GM18502 (cell line): ENCODE results near the gene SOWAHD.
A peak's percentile ranks its signal among the peaks of the same experiment; 100 is the strongest.
"Not testable (repeated sequence)": the region's sequence is repeated elsewhere in the genome, so short reads cannot be mapped to it uniquely, and the experiment has no call there.

Experiments used
- ATAC-seq: cut with Tn5 transposase; IDR thresholded peaks from one replicate; pipeline ENCODE4 v1.9.1; 2021; ENCODE audit warnings: mild to moderate bottlenecking; ENCODE audit not compliant: unreplicated experiment, poor library complexity

The SOWAHD gene

GRCh38 chrX:119757646-119757978 is 776 bp upstream of the SOWAHD start:
- no peak for ATAC-seq

GRCh38 chrX:119758731-119759247 is 401 bp downstream of the SOWAHD start:
- no peak for ATAC-seq

GRCh38 chrX:119759248-119759766 is 919 bp downstream of the SOWAHD start:
- ATAC-seq = no peak

GRCh38 chrX:119760026-119760877 is 1.9 kb downstream of the SOWAHD start:
- ATAC-seq = no peak

DNA sequence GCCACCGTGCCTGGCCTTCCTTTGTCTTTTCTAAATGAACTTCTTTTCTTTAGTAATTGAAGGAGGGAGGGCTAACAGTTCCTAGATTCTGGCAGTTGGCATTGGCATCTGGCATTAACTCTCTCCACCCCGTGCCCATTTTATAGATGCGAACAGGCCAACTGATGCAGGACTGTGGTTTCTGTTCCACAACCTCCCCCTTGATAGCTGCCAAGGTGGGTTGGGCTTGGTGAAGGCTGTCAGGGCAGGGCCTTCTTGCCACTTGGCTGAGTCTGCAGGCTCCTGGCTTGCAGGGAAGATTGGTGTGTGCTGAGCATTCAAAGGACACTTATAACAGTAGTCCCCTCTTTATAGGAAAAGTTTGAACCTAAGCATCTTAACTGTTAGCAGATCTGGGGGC is 4.3 kb downstream of the SOWAHD start:
- no peak for ATAC-seq

DNA sequence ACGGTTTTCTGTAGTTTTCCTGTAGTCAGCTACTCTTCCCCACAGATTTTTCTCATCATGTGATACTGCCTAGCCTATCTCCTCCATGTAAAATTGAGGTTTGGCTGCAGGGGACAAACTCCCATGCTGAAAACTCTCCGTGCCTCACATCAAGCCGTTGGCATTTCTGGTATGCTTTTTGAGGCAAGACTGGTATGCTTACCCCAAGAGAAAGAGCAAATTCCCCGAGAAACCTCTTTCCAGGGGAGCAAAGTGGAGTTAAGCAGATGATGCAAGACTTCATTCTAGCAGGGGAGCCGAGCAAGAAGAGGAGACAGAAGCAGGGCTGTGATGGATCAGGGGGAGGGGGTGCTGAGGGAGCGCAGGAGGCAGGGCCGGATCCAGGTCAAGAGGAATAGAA is 4.8 kb downstream of the SOWAHD start:
- no peak for ATAC-seq

DNA sequence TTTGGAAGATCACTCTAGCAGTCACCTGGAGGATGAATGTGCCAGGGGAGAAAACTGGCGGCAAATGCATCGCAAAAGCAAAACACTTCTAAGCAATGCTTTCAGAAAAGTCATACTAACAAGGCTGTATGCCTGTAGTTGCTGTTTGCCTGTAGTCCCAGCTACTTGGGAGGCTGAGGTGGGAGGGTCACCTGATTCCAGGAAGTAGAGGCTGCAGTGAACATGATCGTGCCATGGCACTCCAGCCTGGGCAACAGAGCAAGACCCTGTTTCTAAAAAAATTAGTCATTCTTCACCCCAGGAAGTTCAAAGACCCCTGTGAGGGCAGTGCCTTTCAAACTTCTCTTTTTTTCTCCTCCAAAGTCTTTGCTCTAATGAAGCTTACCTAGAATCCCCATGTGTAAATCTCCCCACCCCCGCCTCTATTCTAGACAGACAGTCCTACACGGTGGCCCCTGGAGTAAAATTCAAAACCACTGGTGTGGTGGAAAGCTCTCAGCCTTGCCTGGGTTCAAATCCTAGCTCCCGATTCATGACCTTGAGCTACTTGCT is 5.5 kb downstream of the SOWAHD start:
- ATAC-seq = no peak

DNA sequence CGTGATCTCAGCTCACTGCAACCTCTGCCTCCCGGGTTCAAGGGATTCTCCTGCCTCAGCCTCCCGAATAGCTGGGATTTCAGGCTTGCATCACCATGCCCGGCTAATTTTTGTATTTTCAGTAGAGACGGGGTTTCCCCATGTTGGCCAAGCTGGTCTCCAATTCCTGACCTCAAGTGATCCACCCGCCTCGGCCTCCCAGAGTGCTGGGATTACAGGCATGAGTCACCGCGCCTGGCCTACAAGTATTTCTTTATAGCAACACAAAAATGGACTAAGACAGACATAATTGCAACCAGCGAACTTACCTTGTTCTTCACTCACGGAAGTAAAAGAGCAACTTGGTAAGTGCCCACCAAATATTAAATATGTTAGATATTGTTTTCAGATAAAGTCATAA is 10.0 kb downstream of the SOWAHD start:
- ATAC-seq = not testable (repeated sequence)

DNA sequence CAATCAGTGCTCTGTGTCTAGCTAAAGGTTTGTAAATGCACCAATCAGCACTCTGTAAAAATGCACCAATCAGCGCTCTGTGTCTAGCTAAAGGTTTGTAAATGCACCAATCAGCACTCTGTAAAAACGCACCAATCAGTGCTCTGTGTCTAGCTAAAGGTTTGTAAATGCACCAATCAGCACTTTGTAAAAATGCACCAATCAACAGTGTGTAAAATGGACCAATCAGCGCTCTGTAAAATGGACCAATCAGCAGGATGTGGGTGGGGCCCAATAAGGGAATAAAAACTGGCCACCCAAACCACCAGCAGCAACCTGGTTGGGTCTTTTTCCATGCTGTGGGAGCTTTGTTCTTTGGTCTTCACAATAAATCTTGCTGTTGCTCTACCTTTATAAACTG is 11.0 kb downstream of the SOWAHD start:
- ATAC-seq = not testable (repeated sequence)

- ATAC-seq = peak; percentile 68
Measured at GRCh38 chrX:119775517-119776238, 17.3 kb downstream of the SOWAHD start.

DNA sequence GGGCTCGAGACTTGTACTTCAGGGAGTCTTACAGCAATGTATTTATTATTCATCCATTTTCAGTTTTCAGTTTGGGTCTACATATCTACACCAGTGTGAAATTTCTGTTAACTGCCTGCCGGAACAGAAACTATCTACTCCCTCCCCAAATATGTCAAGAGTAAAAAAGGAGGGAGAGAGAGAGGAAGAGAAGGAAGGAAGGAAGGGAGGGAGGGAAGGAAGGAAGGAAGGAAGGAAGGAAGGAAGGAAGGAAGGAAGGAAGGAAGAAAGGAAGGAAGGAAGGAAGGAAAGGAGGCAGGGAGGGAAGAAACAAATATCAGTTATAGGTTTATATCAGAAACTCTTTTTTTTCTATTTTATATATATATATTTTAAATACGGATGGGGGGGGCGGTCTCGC is 20.4 kb downstream of the SOWAHD start:
- no peak for ATAC-seq

GRCh38 chrX:119783026-119783425 is 24.6 kb downstream of the SOWAHD start:
- no peak for ATAC-seq

- ATAC-seq = peak; percentile 72
Measured at GRCh38 chrX:119784747-119785446, 26.5 kb downstream of the SOWAHD start.

DNA sequence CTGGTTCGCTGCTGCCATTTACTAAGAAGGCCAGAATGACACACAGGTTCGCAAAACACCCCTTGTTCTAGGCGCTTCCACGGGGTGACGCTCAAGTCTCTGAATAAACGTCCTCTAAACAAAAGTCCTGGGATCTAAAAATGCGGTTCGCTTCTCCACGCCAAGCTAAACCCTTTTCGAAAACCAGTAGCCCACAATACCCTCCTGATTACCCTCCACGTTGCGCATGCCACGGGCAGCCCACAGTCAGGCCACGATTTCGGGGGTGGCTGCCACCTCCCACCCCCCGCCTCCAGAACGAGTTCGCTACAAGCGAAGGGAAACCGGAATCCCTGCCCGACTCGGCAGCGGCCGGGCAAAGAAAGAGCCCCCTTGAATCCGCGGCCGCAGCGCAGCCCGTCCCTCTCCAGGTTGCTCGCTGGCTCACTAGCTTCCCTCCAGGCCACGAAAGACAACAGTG is 32.6 kb downstream of the SOWAHD start:
- peak; percentile 26 for ATAC-seq

GRCh38 chrX:119791437-119792231 is 33.2 kb downstream of the SOWAHD start, which contains the start of gene RPL39:
TSS of gene RPL39 (minus strand) at chrX:119791630. CDS start at chrX:119791576, 54 bp downstream.
- ATAC-seq = peak; percentile 85

GRCh38 chrX:119801253-119802221 is 43.1 kb downstream of the SOWAHD start:
- ATAC-seq = no peak

DNA sequence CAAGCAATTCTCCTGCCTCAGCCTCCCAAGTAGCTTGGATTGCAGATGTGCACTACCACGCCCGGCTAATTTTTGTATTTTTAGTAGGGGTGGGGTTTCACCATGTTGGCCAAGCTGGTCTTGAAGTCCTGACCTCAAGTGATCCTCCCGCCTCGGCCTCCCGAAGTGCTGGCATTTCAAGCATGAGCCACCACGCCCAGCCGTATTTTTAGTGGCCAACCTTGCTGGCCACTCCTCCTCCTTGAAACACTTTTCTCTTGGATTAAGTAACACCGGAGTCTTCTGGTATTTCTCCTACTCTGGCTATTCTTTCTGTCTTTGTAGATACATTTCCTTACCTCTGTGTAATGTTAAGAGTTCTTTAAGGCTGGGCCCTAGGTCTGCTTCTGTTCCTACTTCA is 44.2 kb downstream of the SOWAHD start:
- ATAC-seq = no peak

DNA sequence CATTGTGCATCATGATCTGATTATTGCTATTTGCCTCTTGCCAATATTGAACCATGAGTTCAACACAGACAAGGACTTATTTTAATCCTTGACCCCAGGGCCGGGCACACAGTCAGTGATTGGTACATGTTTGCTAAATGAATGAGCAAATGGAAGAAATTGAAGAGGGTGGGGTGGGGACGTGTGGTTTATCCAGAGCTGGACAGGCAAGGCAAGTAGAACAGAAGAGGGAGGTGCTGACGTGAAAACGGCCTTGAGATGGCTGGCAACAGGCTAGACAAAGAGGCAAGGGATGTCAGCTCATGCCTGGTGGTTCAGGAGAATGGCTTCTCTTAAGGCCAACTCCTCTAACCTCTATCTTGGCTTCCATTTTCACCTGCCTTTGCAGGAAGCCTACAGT is 50.1 kb downstream of the SOWAHD start:
- ATAC-seq = not testable (repeated sequence)
